Subcutaneous adipose tissue (tissue), 4 donors: Measurements from ENCODE around the gene EMX1. TPM values are rescaled to one million over a fixed set of nuclear protein-coding genes. Genes with fewer than 3 reads are reported as not detected.

Experiments used
- total RNA-seq, 4 donors: library from RNA; depleted of rRNA; stranded (reverse); fragments of >200 nt; gene quantifications; one replicate each; pipeline ENCODE4 v1.1.0, GENCODE V29; 2016
- TF ChIP-seq, protein P1 (sequence below): fragments of 450-650 bp; IDR thresholded peaks from one replicate; pipeline ENCODE4 v1.5.1; 2016; ENCODE audit warnings: low read depth, mild to moderate bottlenecking, control low read depth, antibody characterized with exemption, moderate library complexity

Gene EMX1
- total RNA-seq, 4 donors from 2014 or later: not detected

DNA sequence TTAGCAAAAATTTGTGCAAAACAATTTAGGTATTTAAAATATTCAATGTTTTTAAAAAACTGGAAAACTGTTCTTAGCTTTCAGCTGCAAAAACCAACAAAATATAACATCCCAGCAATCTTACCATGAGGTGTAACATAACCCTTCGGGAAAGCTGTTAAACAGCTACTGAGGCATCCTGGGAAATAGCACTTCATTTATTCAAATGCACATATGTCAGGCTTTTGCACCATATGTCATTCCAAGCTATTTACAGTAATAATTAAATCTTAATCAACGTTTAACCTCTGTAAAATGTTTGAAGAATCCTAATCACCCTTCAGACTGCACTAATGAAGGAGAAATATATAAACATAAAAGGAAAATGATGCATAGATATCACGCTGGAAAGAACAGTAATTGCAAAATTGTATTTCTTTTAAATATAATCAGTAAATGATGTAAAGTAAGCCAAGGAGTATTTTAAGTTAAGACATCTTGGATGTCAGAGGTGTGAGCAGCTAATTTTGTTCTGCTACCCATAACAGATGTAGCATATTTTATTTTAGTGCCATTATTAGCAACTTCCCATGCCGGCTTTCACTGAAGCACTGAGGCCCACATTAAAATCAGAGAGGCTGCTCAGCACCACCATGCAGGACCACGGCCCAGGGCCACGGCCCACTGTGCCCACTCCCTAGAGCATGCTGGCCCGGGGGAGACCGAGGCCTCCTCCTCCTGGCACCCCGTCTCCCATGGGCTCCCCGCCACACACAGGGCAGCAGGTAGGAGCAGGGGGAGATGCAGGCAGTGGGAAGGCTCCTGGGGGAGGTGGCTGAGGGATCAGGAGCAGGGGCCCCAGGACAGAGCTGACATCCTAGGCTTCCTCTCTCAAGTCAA is 30.9 kb downstream of the EMX1 start:
- TF ChIP-seq, protein P1, sequence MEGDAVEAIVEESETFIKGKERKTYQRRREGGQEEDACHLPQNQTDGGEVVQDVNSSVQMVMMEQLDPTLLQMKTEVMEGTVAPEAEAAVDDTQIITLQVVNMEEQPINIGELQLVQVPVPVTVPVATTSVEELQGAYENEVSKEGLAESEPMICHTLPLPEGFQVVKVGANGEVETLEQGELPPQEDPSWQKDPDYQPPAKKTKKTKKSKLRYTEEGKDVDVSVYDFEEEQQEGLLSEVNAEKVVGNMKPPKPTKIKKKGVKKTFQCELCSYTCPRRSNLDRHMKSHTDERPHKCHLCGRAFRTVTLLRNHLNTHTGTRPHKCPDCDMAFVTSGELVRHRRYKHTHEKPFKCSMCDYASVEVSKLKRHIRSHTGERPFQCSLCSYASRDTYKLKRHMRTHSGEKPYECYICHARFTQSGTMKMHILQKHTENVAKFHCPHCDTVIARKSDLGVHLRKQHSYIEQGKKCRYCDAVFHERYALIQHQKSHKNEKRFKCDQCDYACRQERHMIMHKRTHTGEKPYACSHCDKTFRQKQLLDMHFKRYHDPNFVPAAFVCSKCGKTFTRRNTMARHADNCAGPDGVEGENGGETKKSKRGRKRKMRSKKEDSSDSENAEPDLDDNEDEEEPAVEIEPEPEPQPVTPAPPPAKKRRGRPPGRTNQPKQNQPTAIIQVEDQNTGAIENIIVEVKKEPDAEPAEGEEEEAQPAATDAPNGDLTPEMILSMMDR: no peak

DNA sequence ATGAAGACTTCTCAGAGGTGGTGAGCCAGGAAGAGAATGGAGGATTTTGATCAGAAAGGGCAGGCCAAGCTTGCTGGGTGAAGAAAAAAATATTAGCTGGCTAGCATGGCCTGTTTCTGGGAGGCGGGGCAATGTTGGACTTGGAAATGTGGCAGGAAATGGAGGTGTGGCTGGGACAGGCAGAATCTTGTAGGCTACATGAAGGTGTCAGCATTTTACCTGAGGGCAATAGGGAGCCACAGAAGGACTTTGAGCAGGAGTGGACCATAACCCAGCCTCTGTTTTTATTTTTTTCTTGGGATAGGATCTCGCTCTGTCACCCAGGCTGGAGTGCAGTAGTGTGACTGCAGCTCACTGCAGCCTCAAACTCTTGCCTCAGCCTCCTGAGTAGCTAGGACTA is 31.7 kb downstream of the EMX1 start:
- TF ChIP-seq, protein P1: no peak

DNA sequence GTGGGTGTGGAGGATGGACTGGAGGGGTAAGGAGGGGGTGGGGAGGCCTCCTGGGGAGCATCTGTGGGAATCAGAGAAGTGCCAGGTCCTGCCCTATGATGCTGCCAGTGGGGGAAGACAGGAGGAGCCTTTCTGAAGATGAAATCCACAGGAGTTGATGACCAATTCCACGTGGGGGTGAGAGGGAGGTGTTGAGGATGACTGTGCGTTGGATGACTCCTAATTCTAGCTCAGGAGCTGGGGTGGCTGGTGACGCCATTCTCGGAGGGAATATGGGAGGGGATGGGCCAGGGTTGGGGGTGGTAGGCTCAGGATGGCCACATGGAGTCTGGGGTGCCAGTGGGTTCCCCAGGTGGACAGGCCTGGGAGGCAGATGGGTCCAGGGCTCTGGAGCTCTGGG is 32.3 kb downstream of the EMX1 start:
- TF ChIP-seq, protein P1: no peak

DNA sequence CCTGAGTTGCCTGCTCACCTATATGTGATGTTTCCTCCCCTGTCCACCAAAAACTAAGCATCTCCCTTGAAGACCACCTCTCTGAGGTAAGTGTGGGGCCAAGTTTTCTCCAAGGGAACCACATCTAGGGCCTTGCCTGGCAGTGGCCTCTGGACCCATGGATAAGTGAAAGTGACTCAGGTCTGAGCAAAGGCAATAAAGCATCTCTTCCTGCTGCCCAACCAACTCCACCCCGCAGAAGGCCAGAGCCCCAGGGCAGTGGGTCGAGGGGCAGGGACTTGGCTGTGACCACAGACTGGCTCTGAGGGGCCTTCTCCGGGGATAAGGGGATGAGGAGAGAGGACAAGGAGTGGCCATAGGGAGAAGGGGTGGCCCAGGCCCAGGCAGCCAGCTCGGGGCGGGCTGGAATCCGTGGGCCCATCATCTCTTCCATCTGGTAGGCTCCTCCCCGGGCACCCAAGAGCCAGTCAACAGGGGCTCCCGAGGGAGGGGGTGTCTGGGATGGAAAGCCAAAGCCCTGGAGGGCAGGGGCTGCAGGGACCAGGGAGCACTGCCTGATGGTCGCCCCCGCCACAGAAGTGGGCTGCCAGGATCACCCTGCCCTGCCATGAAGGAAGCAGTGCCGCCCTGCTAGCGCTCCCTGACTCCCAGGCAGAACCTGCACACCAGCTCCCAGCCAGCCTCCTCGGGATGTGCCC is 33.4 kb downstream of the EMX1 start:
- TF ChIP-seq, protein P1: no peak

DNA sequence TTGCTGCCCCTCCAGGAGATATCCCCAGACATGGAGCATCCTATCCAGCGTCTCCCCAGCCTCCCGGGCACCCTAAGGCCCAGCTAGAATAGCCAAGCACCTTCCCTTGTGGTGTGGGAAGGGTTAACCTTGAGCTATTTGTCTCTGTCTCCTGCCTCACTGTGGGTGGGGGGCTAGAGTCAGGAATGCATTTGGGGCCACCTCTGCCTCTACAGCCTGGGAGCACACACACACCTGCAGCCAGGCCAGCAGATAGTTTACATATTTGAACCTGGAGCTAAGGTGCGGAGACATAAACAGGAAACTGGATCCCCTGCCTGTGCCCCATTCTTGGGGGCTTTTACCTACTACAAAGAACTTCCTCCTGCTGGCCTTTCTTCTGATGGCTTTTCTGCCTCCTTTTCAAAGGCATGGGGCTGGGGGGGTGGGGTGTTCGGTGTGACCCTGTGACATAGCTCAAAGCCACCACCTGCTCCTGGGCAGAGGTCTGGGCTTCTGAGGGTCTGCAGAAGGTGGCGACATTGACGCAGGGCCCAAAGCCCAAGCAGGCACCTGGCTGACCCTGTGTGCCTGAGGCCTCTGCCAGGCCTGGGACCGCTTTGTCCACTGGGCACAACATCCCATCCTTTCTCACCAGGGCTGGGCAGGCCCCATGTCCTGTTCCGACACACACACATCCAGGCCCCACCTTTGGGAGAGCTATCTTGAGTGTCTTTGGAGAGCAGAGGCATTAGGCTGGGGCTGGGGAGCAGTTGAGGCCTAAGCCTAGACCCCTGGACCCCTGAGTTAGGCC is 34.2 kb downstream of the EMX1 start:
- TF ChIP-seq, protein P1: no peak

DNA sequence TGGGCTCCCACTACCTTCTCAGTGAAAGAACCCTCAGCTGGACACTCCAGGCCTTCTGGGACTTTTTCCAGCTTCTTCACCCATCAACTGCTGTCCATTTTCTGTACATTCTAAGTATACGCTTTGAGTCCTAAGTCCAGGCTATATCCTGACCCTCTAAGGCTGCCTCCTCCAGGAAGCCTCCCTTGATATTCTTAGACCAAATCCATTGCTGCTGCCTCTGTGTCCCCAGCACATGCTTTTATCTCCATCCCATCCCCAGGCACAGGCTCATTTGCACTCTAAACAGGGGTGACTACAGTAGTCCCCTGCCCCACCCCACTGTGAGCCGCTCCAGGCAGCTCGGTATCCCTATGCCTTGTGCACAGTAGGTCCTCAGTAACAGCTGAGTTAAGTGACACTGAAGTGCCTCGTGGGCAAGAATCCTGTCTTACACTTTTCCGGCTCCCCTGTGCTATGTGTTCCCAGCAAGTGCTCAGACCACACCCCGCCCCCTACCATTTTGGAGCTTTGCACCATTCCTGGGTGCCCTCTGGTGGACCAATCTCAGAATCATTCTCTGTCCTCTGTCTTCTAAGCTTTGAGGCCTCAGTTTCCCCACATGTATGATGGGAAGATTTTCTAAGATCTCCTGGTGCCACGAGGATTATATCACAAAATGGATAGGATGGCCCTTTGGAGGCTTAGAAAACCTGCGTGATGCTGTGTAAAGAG is 34.9 kb downstream of the EMX1 start:
- TF ChIP-seq, protein P1: no peak
